LNCaP clone FGC (cell line): Measurements from ENCODE around the gene C3orf62.
"Not testable (repeated sequence)": the region's sequence is repeated elsewhere in the genome, so short reads cannot be mapped to it uniquely, and the experiment has no call there.

Experiments used
- DNase-seq: peaks from one replicate; pipeline ENCODE4 v3.0.0-alpha.2; 2011; ENCODE audit warnings: low read depth
- H3K4me3 ChIP-seq: 2 replicates; pipeline ENCODE4 v1.5.1; 2011; ENCODE audit warnings: mild to moderate bottlenecking, low read depth, low read length, control low read depth
- CTCF ChIP-seq: IDR thresholded peaks from 2 replicates; pipeline ENCODE4 v1.5.1; 2012; ENCODE audit warnings: mild to moderate bottlenecking; ENCODE audit not compliant: control insufficient read depth, insufficient read depth; ENCODE audit errors: extremely low read depth

C3orf62 gene

GRCh38 chr3:49237344-49237743 is 39.7 kb downstream of the C3orf62 start:
- DNase-seq = no peak
- TF ChIP-seq CTCF = no peak
- no peak overlapping the region for H3K4me3 ChIP-seq

- no peak for TF ChIP-seq CTCF
These were observed 40.8 kb downstream of the C3orf62 start for GRCh38 chr3:49236226-49236625.

GRCh38 chr3:49228817-49229216 is 48.2 kb downstream of the C3orf62 start:
- not testable (repeated sequence) for H3K4me3 ChIP-seq, DNase-seq

More at GRCh38 chr3:49236226-49236625, 40.8 kb downstream of the C3orf62 start:
- DNase-seq = no peak
- H3K4me3 ChIP-seq = no peak overlapping the region

GRCh38 chr3:49222002-49222401 is 55.0 kb downstream of the C3orf62 start:
- no peak overlapping the region for H3K4me3 ChIP-seq
- peak; percentile 47 for DNase-seq
- no peak for TF ChIP-seq CTCF

GRCh38 chr3:49220985-49221563 is 56.0 kb downstream of the C3orf62 start:
- not testable (repeated sequence) for DNase-seq, H3K4me3 ChIP-seq

- TF ChIP-seq CTCF = no peak
- H3K4me3 ChIP-seq = no peak overlapping the region
These were observed 57.9 kb downstream of the C3orf62 start for GRCh38 chr3:49219132-49219531.

More at GRCh38 chr3:49219132-49219531, 57.9 kb downstream of the C3orf62 start:
- no peak for DNase-seq
